ENCODE results near the gene SLC39A11. TPM values are rescaled to one million over a fixed set of nuclear protein-coding genes. Genes with fewer than 3 reads are reported as not detected.

SLC39A11 gene
- total and polyA plus RNA-seq, 2 of the 13 experiments (the other 11 are each of a cell fraction or from before 2014, with no cell fraction given): 17.2 to 31.5 TPM

DNA sequence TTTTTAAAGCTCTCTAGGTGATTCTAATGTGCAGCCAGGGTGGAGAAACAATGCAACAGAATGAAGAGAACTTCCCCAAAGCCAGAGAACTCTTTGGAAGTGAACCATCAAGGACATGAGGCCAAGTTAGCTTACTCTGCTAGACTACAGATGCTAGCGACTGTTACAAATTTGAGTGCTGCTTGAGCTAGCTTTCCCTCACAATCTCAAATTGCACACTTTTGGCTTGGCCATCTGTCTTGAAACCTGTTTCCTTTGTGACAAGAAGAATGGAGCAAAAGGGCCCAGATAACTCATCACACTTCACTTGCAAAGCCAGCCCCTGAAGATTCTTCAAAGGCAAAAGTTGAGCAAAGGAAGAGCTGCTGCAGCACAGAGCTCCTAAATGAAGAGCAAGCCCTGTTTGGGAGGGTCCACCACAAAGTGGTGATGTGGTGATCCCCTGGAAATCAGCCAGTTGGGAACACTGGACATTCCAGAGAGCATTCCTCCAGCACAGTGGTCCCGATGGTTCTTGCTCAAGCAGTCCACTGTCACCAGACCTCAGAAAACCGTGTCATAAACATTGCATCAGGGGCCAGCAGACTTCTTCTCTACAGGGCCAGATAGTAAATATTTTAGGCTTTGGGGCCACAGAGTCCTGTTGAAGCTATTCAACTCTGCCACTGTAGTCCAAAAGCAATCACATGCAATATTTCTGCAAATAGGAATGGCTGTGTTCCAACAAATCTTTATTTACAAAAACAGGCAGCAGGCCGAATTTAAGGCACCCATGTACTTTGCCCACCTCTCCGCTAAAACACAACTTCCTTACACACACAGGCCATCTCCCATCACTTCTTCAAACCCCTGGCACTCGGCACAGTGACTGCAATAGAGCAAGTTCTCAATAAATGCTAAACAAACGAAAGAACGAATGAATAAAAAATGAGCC, 21.2 kb downstream of the SLC39A11 start (continued):
- TF ChIP-seq ARID5B (CRISPR knock-in tag; IDR thresholded peaks at IDR 0.05): peak; percentile 42; the same call in 1 of the 2 replicates
- TF ChIP-seq PHF21A (CRISPR knock-in tag; IDR thresholded peaks at IDR 0.05): peak; percentile 43; the same call in 1 of the 2 replicates
- TF ChIP-seq, protein P1, sequence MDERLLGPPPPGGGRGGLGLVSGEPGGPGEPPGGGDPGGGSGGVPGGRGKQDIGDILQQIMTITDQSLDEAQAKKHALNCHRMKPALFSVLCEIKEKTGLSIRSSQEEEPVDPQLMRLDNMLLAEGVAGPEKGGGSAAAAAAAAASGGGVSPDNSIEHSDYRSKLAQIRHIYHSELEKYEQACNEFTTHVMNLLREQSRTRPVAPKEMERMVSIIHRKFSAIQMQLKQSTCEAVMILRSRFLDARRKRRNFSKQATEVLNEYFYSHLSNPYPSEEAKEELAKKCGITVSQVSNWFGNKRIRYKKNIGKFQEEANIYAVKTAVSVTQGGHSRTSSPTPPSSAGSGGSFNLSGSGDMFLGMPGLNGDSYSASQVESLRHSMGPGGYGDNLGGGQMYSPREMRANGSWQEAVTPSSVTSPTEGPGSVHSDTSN (CRISPR knock-in tag; IDR thresholded peaks at IDR 0.05): no peak
- peak; percentile 77 for TF ChIP-seq CEBPG (CRISPR knock-in tag; IDR thresholded peaks at IDR 0.05)
- TF ChIP-seq TBL1XR1 (IDR thresholded peaks at IDR 0.05; ENCODE audit: borderline replicate concordance, low read length, partially characterized antibody): no peak
- TF ChIP-seq KDM2A (CRISPR knock-in tag; IDR thresholded peaks at IDR 0.05; ENCODE audit: borderline replicate concordance, low read depth): 0 out of 2 replicates have a peak, but pooled peaks have one; percentile 17
- TF ChIP-seq, protein P2, sequence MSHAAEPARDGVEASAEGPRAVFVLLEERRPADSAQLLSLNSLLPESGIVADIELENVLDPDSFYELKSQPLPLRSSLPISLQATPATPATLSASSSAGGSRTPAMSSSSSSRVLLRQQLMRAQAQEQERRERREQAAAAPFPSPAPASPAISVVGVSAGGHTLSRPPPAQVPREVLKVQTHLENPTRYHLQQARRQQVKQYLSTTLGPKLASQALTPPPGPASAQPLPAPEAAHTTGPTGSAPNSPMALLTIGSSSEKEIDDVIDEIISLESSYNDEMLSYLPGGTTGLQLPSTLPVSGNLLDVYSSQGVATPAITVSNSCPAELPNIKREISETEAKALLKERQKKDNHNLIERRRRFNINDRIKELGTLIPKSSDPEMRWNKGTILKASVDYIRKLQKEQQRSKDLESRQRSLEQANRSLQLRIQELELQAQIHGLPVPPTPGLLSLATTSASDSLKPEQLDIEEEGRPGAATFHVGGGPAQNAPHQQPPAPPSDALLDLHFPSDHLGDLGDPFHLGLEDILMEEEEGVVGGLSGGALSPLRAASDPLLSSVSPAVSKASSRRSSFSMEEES (CRISPR knock-in tag; IDR thresholded peaks at IDR 0.05): 0 out of 2 replicates have a peak, but pooled peaks have one; percentile 43
- no peak for TF ChIP-seq ZNF766 (CRISPR knock-in tag; IDR thresholded peaks at IDR 0.05; ENCODE audit: borderline replicate concordance)
- peak in 1 of 2 experiments; percentile 18; a peak in 1 of 4 replicates for TF ChIP-seq EP300 (IDR thresholded peaks at IDR 0.05; ENCODE audit: low read depth in 2 of 2, low read length in 2 of 2)
- TF ChIP-seq EP300 (CRISPR knock-in tag; IDR thresholded peaks at IDR 0.05; ENCODE audit: borderline replicate concordance): 0 out of 2 replicates have a peak, but pooled peaks have one; percentile 34
- no peak for TF ChIP-seq ZBTB40 (IDR thresholded peaks at IDR 0.05)
- peak; percentile 76 for TF ChIP-seq ZBTB40 (CRISPR knock-in tag; IDR thresholded peaks at IDR 0.05)

Measured in HepG2 (cell line).